HepG2 (cell line): Measurements from ENCODE around the gene ACSM3. TPM values are rescaled to one million over a fixed set of nuclear protein-coding genes. Genes with fewer than 3 reads are reported as not detected.
A peak's percentile ranks its signal among the peaks of the same experiment; 100 is the strongest.

Experiments
- CBX1 ChIP-seq: IDR thresholded peaks from one replicate; pipeline ENCODE4 v1.6.1; 2016; ENCODE audit warnings: antibody characterized with exemption, low read depth
- CCAR2 ChIP-seq: fragments of 200-400 bp; formaldehyde crosslinking; optimal IDR thresholded peaks from 2 replicates; pipeline ENCODE3; 2018; ENCODE audit warnings: low read depth, mild to moderate bottlenecking, low read length, moderate library complexity
- CSRNP1 ChIP-seq: sonication (generic); formaldehyde crosslinking; IDR thresholded peaks from 2 replicates; pipeline ENCODE4 v1.8.1; 2023; ENCODE audit warnings: mild to moderate bottlenecking, missing genetic modification reagents
- DRAP1 ChIP-seq: IDR thresholded peaks from 2 replicates; pipeline ENCODE4 v1.6.1; 2016; ENCODE audit warnings: missing genetic modification reagents, missing compliant biosample characterization
- ELF1 ChIP-seq: sonication (generic); formaldehyde crosslinking; IDR thresholded peaks from 2 replicates; pipeline ENCODE4 v1.4.0; 2020; ENCODE audit warnings: missing genetic modification reagents
- IKZF1 ChIP-seq: fragments of 450-650 bp; IDR thresholded peaks from 2 replicates; pipeline ENCODE4 v1.7.1; 2016
- KLF13 ChIP-seq: sonication (generic); formaldehyde crosslinking; IDR thresholded peaks from 2 replicates; pipeline ENCODE4 v1.4.0; 2020; ENCODE audit warnings: mild to moderate bottlenecking, missing genetic modification reagents
- MAF1 ChIP-seq: sonication (generic); formaldehyde crosslinking; IDR thresholded peaks from 2 replicates; pipeline ENCODE4 v1.5.0; 2020; ENCODE audit warnings: missing genetic modification reagents, borderline replicate concordance
- RCOR2 ChIP-seq: IDR thresholded peaks from 2 replicates; pipeline ENCODE4 v1.6.1; 2016; ENCODE audit warnings: missing biosample characterization, missing genetic modification reagents
- RORA ChIP-seq: sonication (generic); formaldehyde crosslinking; IDR thresholded peaks from 2 replicates; pipeline ENCODE4 v1.5.0; 2020; ENCODE audit warnings: mild to moderate bottlenecking, missing genetic modification reagents, moderate library complexity
- SAP130 ChIP-seq: IDR thresholded peaks from 2 replicates; pipeline ENCODE4 v1.6.1; 2016; ENCODE audit warnings: low read depth
- TEAD3 ChIP-seq: optimal IDR thresholded peaks from 2 replicates; pipeline ENCODE3; 2016; ENCODE audit warnings: borderline replicate concordance
- ZBED4 ChIP-seq: sonication (generic); formaldehyde crosslinking; IDR thresholded peaks from 2 replicates; pipeline ENCODE4 v1.4.0; 2020; ENCODE audit warnings: missing genetic modification reagents, borderline replicate concordance
- ZNF121 ChIP-seq: sonication (generic); formaldehyde crosslinking; IDR thresholded peaks from 2 replicates; pipeline ENCODE4 v1.5.0; 2020; ENCODE audit warnings: mild to moderate bottlenecking, missing genetic modification reagents
- ZNF235 ChIP-seq: sonication (generic); formaldehyde crosslinking; IDR thresholded peaks from 2 replicates; pipeline ENCODE4 v1.8.1; 2023; ENCODE audit warnings: mild to moderate bottlenecking, missing genetic modification reagents, borderline replicate concordance
- ZNF292 ChIP-seq: sonication (generic); formaldehyde crosslinking; IDR thresholded peaks from 2 replicates; pipeline ENCODE4 v1.8.1; 2022; ENCODE audit warnings: mild to moderate bottlenecking, low read depth, missing genetic modification reagents, borderline replicate concordance
- ZNF550 ChIP-seq: sonication (generic); formaldehyde crosslinking; IDR thresholded peaks from 2 replicates; pipeline ENCODE4 v1.4.0; 2020; ENCODE audit warnings: mild to moderate bottlenecking, missing genetic modification reagents, borderline replicate concordance
- ZNF720 ChIP-seq: sonication (generic); formaldehyde crosslinking; IDR thresholded peaks from 2 replicates; pipeline ENCODE4 v1.4.0; 2020; ENCODE audit warnings: missing genetic modification reagents
- ZNF724P ChIP-seq: sonication (generic); formaldehyde crosslinking; IDR thresholded peaks from 2 replicates; pipeline ENCODE4 v1.8.0; 2022; ENCODE audit warnings: missing genetic modification reagents, borderline replicate concordance
- ZNF766 ChIP-seq: sonication (generic); formaldehyde crosslinking; IDR thresholded peaks from 2 replicates; pipeline ENCODE4 v1.5.0; 2020; ENCODE audit warnings: missing genetic modification reagents, borderline replicate concordance
- ZNF788 ChIP-seq: sonication (generic); formaldehyde crosslinking; IDR thresholded peaks from 2 replicates; pipeline ENCODE4 v1.5.0; 2020; ENCODE audit warnings: mild to moderate bottlenecking, missing genetic modification reagents, borderline replicate concordance
- ZNF891 ChIP-seq: sonication (generic); formaldehyde crosslinking; IDR thresholded peaks from 2 replicates; pipeline ENCODE4 v1.5.0; 2020; ENCODE audit warnings: mild to moderate bottlenecking, missing genetic modification reagents
- polyA plus RNA-seq, 8 experiments: library from polyadenylated mRNA; depleted of rRNA in 3 of 8; stranded (reverse) in 7 of 8; unstranded in 1 of 8; fragments of >200 nt; fragmentation: Illumina TruSeq in 4 of 8; extraction: Trizol in 4 of 8; gene quantifications; 2 replicates each; pipeline versions ENCODE4 v1.2.1 to v1.2.3, GENCODE V29; 2011 to 2016; ENCODE audit warnings: low read depth in 4 of 8, missing spikeins in 1 of 8, mixed read lengths in 1 of 8; ENCODE audit not compliant: insufficient read depth in 1 of 8
- total RNA-seq, 5 experiments: library from RNA; depleted of rRNA; stranded (reverse); fragments of >200 nt; fragmentation: Illumina TruSeq; extraction: Trizol; gene quantifications; 2 replicates each; pipeline ENCODE4 v1.2.3, GENCODE V29; 2016; ENCODE audit warnings: low read depth in 1 of 5
- TF ChIP-seq, protein P1 (sequence below): sonication (generic); formaldehyde crosslinking; IDR thresholded peaks from 2 replicates; pipeline ENCODE4 v1.4.0; 2020; ENCODE audit warnings: mild to moderate bottlenecking, missing genetic modification reagents

Gene ACSM3
- total and polyA plus RNA-seq, 2 of the 13 experiments (the other 11 are each of a cell fraction or from before 2014, with no cell fraction given): 74.0 to 108 TPM

- TF ChIP-seq ZNF766: no peak
- no peak for TF ChIP-seq TEAD3
- no peak for TF ChIP-seq ZNF292 (CRISPR knock-in tag)
- TF ChIP-seq CCAR2: no peak
- TF ChIP-seq ZBED4 (CRISPR knock-in tag): peak; percentile 57; the same call in 1 of the 2 replicates
- TF ChIP-seq SAP130 (CRISPR knock-in tag): peak; percentile 40; the same call in 1 of the 2 replicates
- TF ChIP-seq ZNF121 (CRISPR knock-in tag): peak; percentile 57; the same call in 1 of the 2 replicates
- no peak for TF ChIP-seq ELF1 (CRISPR knock-in tag)
- peak; percentile 71; the same call in 1 of the 2 replicates for TF ChIP-seq ZNF788 (CRISPR knock-in tag)
- no peak for TF ChIP-seq RORA (CRISPR knock-in tag)
- no peak for TF ChIP-seq IKZF1
- no peak for TF ChIP-seq CBX1
- no peak for TF ChIP-seq RCOR2
- TF ChIP-seq, protein P1, sequence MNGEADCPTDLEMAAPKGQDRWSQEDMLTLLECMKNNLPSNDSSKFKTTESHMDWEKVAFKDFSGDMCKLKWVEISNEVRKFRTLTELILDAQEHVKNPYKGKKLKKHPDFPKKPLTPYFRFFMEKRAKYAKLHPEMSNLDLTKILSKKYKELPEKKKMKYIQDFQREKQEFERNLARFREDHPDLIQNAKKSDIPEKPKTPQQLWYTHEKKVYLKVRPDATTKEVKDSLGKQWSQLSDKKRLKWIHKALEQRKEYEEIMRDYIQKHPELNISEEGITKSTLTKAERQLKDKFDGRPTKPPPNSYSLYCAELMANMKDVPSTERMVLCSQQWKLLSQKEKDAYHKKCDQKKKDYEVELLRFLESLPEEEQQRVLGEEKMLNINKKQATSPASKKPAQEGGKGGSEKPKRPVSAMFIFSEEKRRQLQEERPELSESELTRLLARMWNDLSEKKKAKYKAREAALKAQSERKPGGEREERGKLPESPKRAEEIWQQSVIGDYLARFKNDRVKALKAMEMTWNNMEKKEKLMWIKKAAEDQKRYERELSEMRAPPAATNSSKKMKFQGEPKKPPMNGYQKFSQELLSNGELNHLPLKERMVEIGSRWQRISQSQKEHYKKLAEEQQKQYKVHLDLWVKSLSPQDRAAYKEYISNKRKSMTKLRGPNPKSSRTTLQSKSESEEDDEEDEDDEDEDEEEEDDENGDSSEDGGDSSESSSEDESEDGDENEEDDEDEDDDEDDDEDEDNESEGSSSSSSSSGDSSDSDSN (CRISPR knock-in tag): peak; percentile 44; the same call in 1 of the 2 replicates
- no peak for TF ChIP-seq ZNF235 (CRISPR knock-in tag)
- no peak for TF ChIP-seq MAF1 (CRISPR knock-in tag)
- TF ChIP-seq KLF13 (CRISPR knock-in tag): no peak
- no peak for TF ChIP-seq CSRNP1 (CRISPR knock-in tag)
- 0 out of 2 replicates have a peak, but pooled peaks have one; percentile 45 for TF ChIP-seq ZNF550 (CRISPR knock-in tag)
- TF ChIP-seq DRAP1 (CRISPR knock-in tag): no peak
- peak; percentile 49; the same call in 1 of the 2 replicates for TF ChIP-seq ZNF724P (CRISPR knock-in tag)
- TF ChIP-seq ZNF720 (CRISPR knock-in tag): no peak
- TF ChIP-seq ZNF891: no peak
Observed at GRCh38 chr16:20774703-20775362, 11.0 kb downstream of the ACSM3 start (continued).
